Neural cell (in vitro differentiated cells): ENCODE data around the gene NKX3-2. TPM values are rescaled to one million over a fixed set of nuclear protein-coding genes. Genes with fewer than 3 reads are reported as not detected.

Experiments
- H2AFZ ChIP-seq: fragments of 200-600, 300-800 bp; sonication (generic), shearing (Covaris generic); 2 replicates; pipeline ENCODE4 v1.6.0; 2014; ENCODE audit warnings: low read depth, mild to moderate bottlenecking, antibody characterized with exemption, low read length, moderate library complexity
- H3F3A ChIP-seq: fragments of 200-600 bp; shearing (Covaris generic); 2 replicates; pipeline ENCODE4 v1.6.1; 2016; ENCODE audit warnings: mild to moderate bottlenecking, moderate library complexity, mixed read lengths, antibody characterized with exemption, low read length; ENCODE audit not compliant: insufficient read depth, poor library complexity, severe bottlenecking
- H3K27ac ChIP-seq: fragments of 200-600, 300-800 bp; sonication (generic), shearing (Covaris generic); 2 replicates; pipeline ENCODE4 v1.5.1; 2014; ENCODE audit warnings: mild to moderate bottlenecking, low read length, moderate library complexity
- H3K27me3 ChIP-seq: fragments of 300-800, 200-600 bp; sonication (generic), shearing (Covaris generic); 2 replicates; pipeline ENCODE4 v1.6.0; 2014; ENCODE audit warnings: mild to moderate bottlenecking, low read depth, low read length, moderate library complexity; ENCODE audit not compliant: insufficient read depth
- H3K36me3 ChIP-seq: fragments of 300-800, 200-600 bp; sonication (generic), shearing (Covaris generic); 2 replicates; pipeline ENCODE4 v1.5.1; 2014; ENCODE audit warnings: mild to moderate bottlenecking, antibody characterized with exemption, low read length, moderate library complexity; ENCODE audit not compliant: insufficient read depth
- H3K4me2 ChIP-seq: fragments of 300-800, 200-600 bp; sonication (generic), shearing (Covaris generic); 2 replicates; pipeline ENCODE4 v1.6.0; 2014; ENCODE audit warnings: mild to moderate bottlenecking, low read length
- H3K4me3 ChIP-seq: fragments of 300-800, 200-600 bp; sonication (generic), shearing (Covaris generic); 2 replicates; pipeline ENCODE4 v1.5.1; 2014; ENCODE audit warnings: mild to moderate bottlenecking, low read length, moderate library complexity
- H3K79me2 ChIP-seq: fragments of 200-600 bp; shearing (Covaris generic); replicated peaks from 2 replicates; pipeline ENCODE4 v1.6.0; 2014; ENCODE audit warnings: mild to moderate bottlenecking, low read length, moderate library complexity; ENCODE audit not compliant: insufficient read depth
- H3K9ac ChIP-seq: fragments of 300-800, 200-600 bp; sonication (generic), shearing (Covaris generic); 2 replicates; pipeline ENCODE4 v1.6.1; 2016; ENCODE audit warnings: mild to moderate bottlenecking, low read length, mixed read lengths
- H3K9me2 ChIP-seq: fragments of 200-600 bp; shearing (Covaris generic); 2 replicates; pipeline ENCODE4 v1.6.1; 2016; ENCODE audit warnings: mild to moderate bottlenecking, low read length, mixed read lengths; ENCODE audit not compliant: insufficient read depth
- H3K9me3 ChIP-seq: fragments of 200-600, 300-800 bp; sonication (generic), shearing (Covaris generic); 2 replicates; pipeline ENCODE4 v1.6.1; 2016; ENCODE audit warnings: mild to moderate bottlenecking, mixed run types, low read length, moderate library complexity, mixed read lengths
- H4K20me1 ChIP-seq: fragments of 200-600 bp; shearing (Covaris generic); 2 replicates; pipeline ENCODE4 v1.6.1; 2016; ENCODE audit warnings: mild to moderate bottlenecking, mixed run types; ENCODE audit not compliant: insufficient read depth
- EP300 ChIP-seq: fragments of 450-650 bp; conservative IDR thresholded peaks from 2 replicates; pipeline ENCODE4 v1.6.1; 2014; ENCODE audit warnings: antibody characterized with exemption, mild to moderate bottlenecking, moderate library complexity; ENCODE audit not compliant: poor library complexity, severe bottlenecking
- EZH2 ChIP-seq: fragments of 200-600, 300-800 bp; shearing (Covaris generic), sonication (generic); IDR thresholded peaks from 2 replicates; pipeline ENCODE4 v1.6.1; 2014; ENCODE audit warnings: antibody characterized with exemption, low read length, borderline replicate concordance, mild to moderate bottlenecking; ENCODE audit not compliant: insufficient read depth, poor library complexity, severe bottlenecking
- MXI1 ChIP-seq: fragments of 450-650 bp; conservative IDR thresholded peaks from 2 replicates; pipeline ENCODE4 v1.6.1; 2014; ENCODE audit warnings: antibody characterized with exemption, mild to moderate bottlenecking; ENCODE audit not compliant: poor library complexity, severe bottlenecking
- POLR2AphosphoS5 ChIP-seq: IDR thresholded peaks from 2 replicates; pipeline ENCODE4 v1.6.1; 2012
- RAD21 ChIP-seq: fragments of 450-650 bp; conservative IDR thresholded peaks from 2 replicates; pipeline ENCODE4 v1.6.1; 2014; ENCODE audit warnings: antibody characterized with exemption, mild to moderate bottlenecking, moderate library complexity
- SMC3 ChIP-seq: fragments of 450-650 bp; conservative IDR thresholded peaks from 2 replicates; pipeline ENCODE4 v1.6.1; 2014; ENCODE audit warnings: antibody characterized with exemption, mild to moderate bottlenecking, moderate library complexity; ENCODE audit not compliant: poor library complexity
- TAF1 ChIP-seq: IDR thresholded peaks from 2 replicates; pipeline ENCODE4 v1.6.1; 2012; ENCODE audit warnings: low read depth
- polyA plus RNA-seq: library from polyadenylated mRNA; depleted of rRNA; stranded (reverse); fragments of >200 nt; gene quantifications from 2 replicates; pipeline ENCODE4 v1.2.3, GENCODE V29; 2014
- TF ChIP-seq, protein P1 (sequence below): IDR thresholded peaks from 2 replicates; pipeline ENCODE4 v1.6.1; 2012; ENCODE audit warnings: borderline replicate concordance
- TF ChIP-seq, protein P2 (sequence below): fragments of 450-650 bp; IDR thresholded peaks from 2 replicates; pipeline ENCODE4 v1.5.1; 2014; ENCODE audit warnings: antibody characterized with exemption, mild to moderate bottlenecking, moderate library complexity; ENCODE audit not compliant: poor library complexity, severe bottlenecking

The NKX3-2 gene
- polyA plus RNA-seq, 1 donor from 2014 or later: not detected

DNA sequence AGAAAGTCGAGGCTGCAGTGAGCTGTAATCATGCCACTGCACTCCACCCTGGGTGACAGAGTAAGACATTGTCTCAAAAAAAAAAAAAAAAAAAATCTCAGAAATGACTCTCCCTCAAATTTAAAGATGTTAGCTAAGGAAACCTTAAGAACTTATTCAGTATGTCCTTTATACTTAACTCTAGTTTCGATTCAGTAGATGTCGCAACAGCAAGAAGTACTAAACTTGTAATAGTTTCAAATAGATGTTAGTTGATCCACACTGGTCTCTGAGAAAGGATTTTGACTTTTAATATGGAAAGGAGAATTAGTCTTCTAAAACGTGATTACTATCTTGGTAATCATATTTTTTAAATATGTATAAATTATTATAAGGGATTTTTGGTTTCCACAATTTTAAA, 29.6 kb downstream of the NKX3-2 start:
- peaks cover 41% of the 10 kb centered on the region for H3K27me3 ChIP-seq

DNA sequence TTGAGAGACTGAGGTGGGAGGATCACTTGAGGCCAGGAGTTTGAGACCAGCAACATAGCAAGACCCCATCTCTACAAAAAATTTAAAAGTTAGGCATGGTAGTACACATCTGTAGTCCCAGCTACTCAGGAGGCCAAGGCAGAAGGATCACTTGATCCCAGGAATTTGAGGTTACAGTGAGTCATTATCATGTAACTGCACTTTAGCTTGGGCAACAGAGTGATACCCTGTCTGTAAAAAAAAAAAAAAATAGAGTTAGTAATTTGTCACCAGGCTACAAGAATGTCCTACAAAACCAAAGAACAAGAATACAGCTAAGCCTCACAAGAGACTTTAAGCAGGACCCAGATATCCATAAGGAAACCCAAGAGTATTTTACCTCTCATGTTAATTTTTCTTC, 33.2 kb downstream of the NKX3-2 start:
- H3K4me3 ChIP-seq: no peak overlapping the region
- no peaks in the 10 kb centered on the region for H3K79me2 ChIP-seq
- H3F3A ChIP-seq: no peaks in the 10 kb centered on the region
- no peaks in the 10 kb centered on the region for H3K9me3 ChIP-seq
- no peaks in the 10 kb centered on the region for H3K36me3 ChIP-seq
- H3K27me3 ChIP-seq: peaks cover 22% of the 10 kb centered on the region
- H3K9ac ChIP-seq: no peak overlapping the region
- H3K27ac ChIP-seq: no peak overlapping the region
- H3K9me2 ChIP-seq: no peaks in the 10 kb centered on the region
- no peaks in the 10 kb centered on the region for H4K20me1 ChIP-seq
- no peak overlapping the region for H2AFZ ChIP-seq
- TF ChIP-seq, protein P1, sequence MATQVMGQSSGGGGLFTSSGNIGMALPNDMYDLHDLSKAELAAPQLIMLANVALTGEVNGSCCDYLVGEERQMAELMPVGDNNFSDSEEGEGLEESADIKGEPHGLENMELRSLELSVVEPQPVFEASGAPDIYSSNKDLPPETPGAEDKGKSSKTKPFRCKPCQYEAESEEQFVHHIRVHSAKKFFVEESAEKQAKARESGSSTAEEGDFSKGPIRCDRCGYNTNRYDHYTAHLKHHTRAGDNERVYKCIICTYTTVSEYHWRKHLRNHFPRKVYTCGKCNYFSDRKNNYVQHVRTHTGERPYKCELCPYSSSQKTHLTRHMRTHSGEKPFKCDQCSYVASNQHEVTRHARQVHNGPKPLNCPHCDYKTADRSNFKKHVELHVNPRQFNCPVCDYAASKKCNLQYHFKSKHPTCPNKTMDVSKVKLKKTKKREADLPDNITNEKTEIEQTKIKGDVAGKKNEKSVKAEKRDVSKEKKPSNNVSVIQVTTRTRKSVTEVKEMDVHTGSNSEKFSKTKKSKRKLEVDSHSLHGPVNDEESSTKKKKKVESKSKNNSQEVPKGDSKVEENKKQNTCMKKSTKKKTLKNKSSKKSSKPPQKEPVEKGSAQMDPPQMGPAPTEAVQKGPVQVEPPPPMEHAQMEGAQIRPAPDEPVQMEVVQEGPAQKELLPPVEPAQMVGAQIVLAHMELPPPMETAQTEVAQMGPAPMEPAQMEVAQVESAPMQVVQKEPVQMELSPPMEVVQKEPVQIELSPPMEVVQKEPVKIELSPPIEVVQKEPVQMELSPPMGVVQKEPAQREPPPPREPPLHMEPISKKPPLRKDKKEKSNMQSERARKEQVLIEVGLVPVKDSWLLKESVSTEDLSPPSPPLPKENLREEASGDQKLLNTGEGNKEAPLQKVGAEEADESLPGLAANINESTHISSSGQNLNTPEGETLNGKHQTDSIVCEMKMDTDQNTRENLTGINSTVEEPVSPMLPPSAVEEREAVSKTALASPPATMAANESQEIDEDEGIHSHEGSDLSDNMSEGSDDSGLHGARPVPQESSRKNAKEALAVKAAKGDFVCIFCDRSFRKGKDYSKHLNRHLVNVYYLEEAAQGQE: no peak
- TF ChIP-seq RAD21: no peak
- no peak for TF ChIP-seq TAF1
- H3K4me2 ChIP-seq: no peak overlapping the region

More for the DNA sequence above, 29.6 kb downstream of the NKX3-2 start:
- Histone ChIP-seq H3K9me2 (no peaks in the 10 kb centered on the region), H3K36me3 (no peaks in the 10 kb centered on the region), H3K9ac (no peak overlapping the region), H3K27ac (no peak overlapping the region), H3F3A (peaks cover 5% of the 10 kb centered on the region), H3K4me3 (no peak overlapping the region), H4K20me1 (no peaks in the 10 kb centered on the region), H3K79me2 (no peaks in the 10 kb centered on the region), H2AFZ (no peak overlapping the region), H3K4me2 (no peak overlapping the region), H3K9me3 (no peaks in the 10 kb centered on the region)
- TF ChIP-seq RAD21 (no peak), MXI1 (no peak), TAF1 (no peak), SMC3 (no peak), POLR2AphosphoS5 (no peak), EZH2 (no peak), EP300 (no peak)
- TF ChIP-seq, protein P1: no peak
- TF ChIP-seq, protein P2, sequence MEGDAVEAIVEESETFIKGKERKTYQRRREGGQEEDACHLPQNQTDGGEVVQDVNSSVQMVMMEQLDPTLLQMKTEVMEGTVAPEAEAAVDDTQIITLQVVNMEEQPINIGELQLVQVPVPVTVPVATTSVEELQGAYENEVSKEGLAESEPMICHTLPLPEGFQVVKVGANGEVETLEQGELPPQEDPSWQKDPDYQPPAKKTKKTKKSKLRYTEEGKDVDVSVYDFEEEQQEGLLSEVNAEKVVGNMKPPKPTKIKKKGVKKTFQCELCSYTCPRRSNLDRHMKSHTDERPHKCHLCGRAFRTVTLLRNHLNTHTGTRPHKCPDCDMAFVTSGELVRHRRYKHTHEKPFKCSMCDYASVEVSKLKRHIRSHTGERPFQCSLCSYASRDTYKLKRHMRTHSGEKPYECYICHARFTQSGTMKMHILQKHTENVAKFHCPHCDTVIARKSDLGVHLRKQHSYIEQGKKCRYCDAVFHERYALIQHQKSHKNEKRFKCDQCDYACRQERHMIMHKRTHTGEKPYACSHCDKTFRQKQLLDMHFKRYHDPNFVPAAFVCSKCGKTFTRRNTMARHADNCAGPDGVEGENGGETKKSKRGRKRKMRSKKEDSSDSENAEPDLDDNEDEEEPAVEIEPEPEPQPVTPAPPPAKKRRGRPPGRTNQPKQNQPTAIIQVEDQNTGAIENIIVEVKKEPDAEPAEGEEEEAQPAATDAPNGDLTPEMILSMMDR: no peak
